Suprapubic skin (tissue), 4 donors: ENCODE data around the gene CIB1. TPM values are rescaled to one million over a fixed set of nuclear protein-coding genes. Genes with fewer than 3 reads are reported as not detected.
A peak's percentile ranks its signal among the peaks of the same experiment; 100 is the strongest.

ENCODE experiments used
- DNase-seq, 2 donors: peaks; one replicate each; pipeline ENCODE4 v3.0.0-alpha.2; 2019; ENCODE audit warnings: low spot score in 2 of 2
- H3K27ac ChIP-seq: fragments of 200-600 bp; sonication (generic); one replicate; pipeline ENCODE4 v1.5.1; 2019
- H3K27me3 ChIP-seq: fragments of 200-600 bp; sonication (generic); one replicate; pipeline ENCODE4 v1.5.1; 2019
- H3K36me3 ChIP-seq: fragments of 200-600 bp; sonication (generic); one replicate; pipeline ENCODE4 v1.5.1; 2019
- H3K4me1 ChIP-seq: fragments of 200-600 bp; sonication (generic); one replicate; pipeline ENCODE4 v1.5.1; 2019
- H3K4me3 ChIP-seq: fragments of 200-600 bp; sonication (generic); one replicate; pipeline ENCODE4 v1.5.1; 2019; ENCODE audit warnings: mild to moderate bottlenecking
- H3K9me3 ChIP-seq: fragments of 200-600 bp; sonication (generic); one replicate; pipeline ENCODE4 v1.5.1; 2019
- EP300 ChIP-seq: sonication (generic); formaldehyde crosslinking; IDR thresholded peaks from one replicate; pipeline ENCODE4 v1.6.1; 2017; ENCODE audit warnings: antibody characterized with exemption
- POLR2A ChIP-seq, 2 donors: fragments of 450-650 bp; IDR thresholded peaks; one replicate each; pipeline ENCODE4 v1.6.1; 2017; ENCODE audit warnings: antibody characterized with exemption in 2 of 2, mild to moderate bottlenecking in 2 of 2, moderate library complexity in 2 of 2
- POLR2AphosphoS5 ChIP-seq, 3 donors: sonication (generic); formaldehyde crosslinking; IDR thresholded peaks; one replicate each; pipeline ENCODE4 v1.6.1; 2017; ENCODE audit warnings: antibody characterized with exemption in 3 of 3
- WGBS: methylation state at CpG from one replicate; pipeline ENCODE4 v1.1.5; 2018; 5-methylcytosine and 5-hydroxymethylcytosine counted together
- total RNA-seq, 4 donors: library from RNA; depleted of rRNA; stranded (reverse); fragments of >200 nt; gene quantifications; one replicate each; pipeline ENCODE4 v1.1.0, GENCODE V29; 2016
- TF ChIP-seq, protein P1 (sequence below), 2 donors: fragments of 200-600 bp in 1 of 2; fragments of 450-650 bp in 1 of 2; sonication (generic) in 1 of 2; IDR thresholded peaks; one replicate each; pipeline ENCODE4 v1.5.1; 2016 to 2019; ENCODE audit warnings: antibody characterized with exemption in 2 of 2, mild to moderate bottlenecking in 1 of 2, moderate library complexity in 1 of 2

Gene CIB1
- total RNA-seq, 4 donors from 2014 or later: 16.2 to 41.9 (median 29.7) TPM

DNA sequence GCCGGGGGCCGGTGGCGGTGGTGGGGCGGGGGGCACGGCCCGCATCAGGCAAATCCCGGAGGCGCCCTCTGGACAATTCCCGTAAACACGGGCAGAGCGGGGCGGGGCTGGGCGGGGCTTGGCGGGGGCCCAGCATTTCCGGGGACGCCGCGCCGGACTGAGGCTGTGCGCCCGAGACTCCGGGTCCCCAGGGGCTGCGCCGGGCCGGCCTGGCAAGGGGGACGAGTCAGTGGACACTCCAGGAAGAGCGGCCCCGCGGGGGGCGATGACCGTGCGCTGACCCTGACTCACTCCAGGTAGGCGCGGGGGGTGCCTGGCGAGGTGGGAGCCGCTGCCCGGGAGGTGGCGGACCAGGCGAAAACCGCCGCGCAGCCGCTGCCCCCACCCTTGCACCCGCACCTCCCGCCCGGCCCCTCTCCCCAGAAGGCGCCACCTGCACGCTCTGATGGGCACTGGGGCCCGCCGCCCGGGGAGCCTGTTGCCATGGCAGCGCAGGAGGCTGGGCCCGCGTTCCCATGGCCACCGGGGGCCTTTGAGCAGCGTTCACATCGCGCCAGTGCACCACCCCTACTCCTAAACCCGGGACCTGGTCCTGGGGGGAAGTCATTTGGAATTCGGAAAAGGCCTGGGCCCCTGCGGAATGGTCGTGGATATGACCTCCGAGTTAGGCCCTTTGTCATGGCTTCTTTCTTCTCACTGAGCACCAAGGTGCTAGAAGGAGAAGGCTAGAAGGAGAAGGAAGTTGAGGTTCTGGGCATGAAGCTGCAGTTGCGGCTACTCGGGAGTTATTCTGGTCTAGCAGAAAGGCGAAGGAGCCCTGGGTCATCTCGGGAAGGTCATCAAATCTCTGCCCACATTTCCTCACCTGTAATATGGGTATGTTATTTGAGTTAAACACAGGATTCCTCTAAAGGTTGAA is 48.7 kb downstream of the CIB1 start:
- TF ChIP-seq, protein P1, sequence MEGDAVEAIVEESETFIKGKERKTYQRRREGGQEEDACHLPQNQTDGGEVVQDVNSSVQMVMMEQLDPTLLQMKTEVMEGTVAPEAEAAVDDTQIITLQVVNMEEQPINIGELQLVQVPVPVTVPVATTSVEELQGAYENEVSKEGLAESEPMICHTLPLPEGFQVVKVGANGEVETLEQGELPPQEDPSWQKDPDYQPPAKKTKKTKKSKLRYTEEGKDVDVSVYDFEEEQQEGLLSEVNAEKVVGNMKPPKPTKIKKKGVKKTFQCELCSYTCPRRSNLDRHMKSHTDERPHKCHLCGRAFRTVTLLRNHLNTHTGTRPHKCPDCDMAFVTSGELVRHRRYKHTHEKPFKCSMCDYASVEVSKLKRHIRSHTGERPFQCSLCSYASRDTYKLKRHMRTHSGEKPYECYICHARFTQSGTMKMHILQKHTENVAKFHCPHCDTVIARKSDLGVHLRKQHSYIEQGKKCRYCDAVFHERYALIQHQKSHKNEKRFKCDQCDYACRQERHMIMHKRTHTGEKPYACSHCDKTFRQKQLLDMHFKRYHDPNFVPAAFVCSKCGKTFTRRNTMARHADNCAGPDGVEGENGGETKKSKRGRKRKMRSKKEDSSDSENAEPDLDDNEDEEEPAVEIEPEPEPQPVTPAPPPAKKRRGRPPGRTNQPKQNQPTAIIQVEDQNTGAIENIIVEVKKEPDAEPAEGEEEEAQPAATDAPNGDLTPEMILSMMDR (IDR thresholded peaks at IDR 0.05): no peak
- TF ChIP-seq EP300 (no peak), POLR2AphosphoS5 (IDR thresholded peaks at IDR 0.05) (no peak), POLR2A (IDR thresholded peaks at IDR 0.05) (no peak)
- DNase-seq: peak in 1 of 2 donors; percentile 82

DNA sequence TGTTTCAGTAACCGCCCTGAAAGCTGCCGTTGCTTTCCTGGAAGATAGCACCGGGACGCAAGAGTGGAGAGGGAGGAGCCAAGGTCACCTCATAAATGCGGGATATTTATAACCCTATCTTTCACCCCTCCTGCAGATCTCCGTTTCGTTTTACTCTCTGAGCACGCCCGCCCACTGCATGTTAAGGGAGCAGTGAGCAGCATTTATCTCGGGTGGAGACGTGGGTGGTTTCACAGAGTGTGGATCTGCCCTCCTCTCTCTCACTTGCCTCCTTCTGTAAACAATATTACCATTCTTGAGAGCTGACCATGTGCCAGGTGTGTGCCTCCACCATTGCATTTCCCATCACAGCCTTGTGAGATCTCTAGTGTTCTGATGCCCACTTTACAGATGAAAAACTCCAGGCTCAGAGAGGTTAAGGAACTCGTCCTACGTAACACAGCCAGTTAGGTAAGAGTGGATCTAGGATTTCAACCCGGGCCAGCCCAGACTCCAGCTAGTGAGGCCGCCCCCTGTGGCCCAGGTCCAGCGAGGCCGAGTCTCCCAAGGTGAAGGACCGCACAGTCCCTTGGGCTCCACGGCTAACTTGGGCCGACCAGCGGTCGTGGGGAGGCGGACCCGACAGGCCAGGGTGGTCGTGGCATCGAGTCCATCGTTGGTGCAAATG is 49.5 kb downstream of the CIB1 start:
- TF ChIP-seq, protein P1 (IDR thresholded peaks at IDR 0.05): no peak
- peak in 1 of 3 donors; percentile 2 for TF ChIP-seq POLR2AphosphoS5 (IDR thresholded peaks at IDR 0.05)
- no peak for TF ChIP-seq EP300
- H3K4me1 ChIP-seq: peaks cover 47% of the 10 kb centered on the region
- WGBS: 9% methylated on average over 14 of the region's 27 CpGs

More for the DNA sequence above, 48.7 kb downstream of the CIB1 start:
- Histone ChIP-seq H3K27me3 (no peaks in the 10 kb centered on the region), H3K4me3 (peak overlapping the region; percentile 83), H3K36me3 (no peaks in the 10 kb centered on the region), H3K9me3 (no peaks in the 10 kb centered on the region), H3K27ac (peak overlapping the region; percentile 90), H3K4me1 (peaks cover 55% of the 10 kb centered on the region)
- WGBS: 19% methylated on average over 12 of the region's 67 CpGs

DNA sequence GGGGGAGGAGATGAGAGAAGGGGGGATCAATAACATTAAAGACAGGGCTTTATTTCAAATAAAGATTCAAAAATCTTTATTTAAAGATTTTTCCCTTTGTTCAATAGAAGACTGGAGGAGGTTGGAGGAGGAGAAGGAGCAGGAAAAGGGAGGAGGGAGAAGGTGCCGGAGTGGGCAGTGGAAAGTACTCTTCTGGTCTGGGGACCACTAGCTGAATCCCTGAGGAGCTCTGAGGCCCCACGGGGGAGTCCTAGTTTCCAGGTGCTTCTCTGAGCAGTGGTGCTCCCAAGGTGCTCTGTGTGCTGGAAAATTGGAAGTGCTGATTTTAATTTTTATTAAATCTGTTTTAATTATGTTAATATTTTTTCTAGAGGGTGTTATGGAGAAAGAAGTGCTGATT is 52.0 kb downstream of the CIB1 start:
- Histone ChIP-seq H3K9me3 (no peaks in the 10 kb centered on the region), H3K4me1 (peaks cover 32% of the 10 kb centered on the region), H3K27me3 (no peaks in the 10 kb centered on the region), H3K27ac (no peak overlapping the region), H3K36me3 (no peaks in the 10 kb centered on the region), H3K4me3 (no peak overlapping the region)
- WGBS: 50% methylated on average over 2 of the region's 2 CpGs
- no peak for TF ChIP-seq EP300
- no peak for TF ChIP-seq POLR2AphosphoS5 (IDR thresholded peaks at IDR 0.05)
- TF ChIP-seq POLR2A (IDR thresholded peaks at IDR 0.05): no peak
- TF ChIP-seq, protein P1 (IDR thresholded peaks at IDR 0.05): no peak
- no peak for DNase-seq

More for the DNA sequence above, 49.5 kb downstream of the CIB1 start:
- H3K9me3 ChIP-seq: no peaks in the 10 kb centered on the region
- H3K36me3 ChIP-seq: no peaks in the 10 kb centered on the region
- H3K27ac ChIP-seq: peak overlapping the region; percentile 90
- DNase-seq: peak; percentile 70 to 91
- no peaks in the 10 kb centered on the region for H3K27me3 ChIP-seq
- H3K4me3 ChIP-seq: peak overlapping the region; percentile 83

Other genes starting within 250 kb of the CIB1 start
- 10 to 100 TPM; 19.2 to 32.1 (median 25.0) TPM for gene ZNF710, start 232.6 kb downstream of the CIB1 start, total RNA-seq
- gene IDH2, start 131.5 kb downstream of the CIB1 start, total RNA-seq: 100 to 1,000 TPM in 1 of 4 donors, 10 to 100 TPM in 3; 68.6 to 126 (median 76.7) TPM
- 100 to 1,000 TPM in 2 of 4 donors, 10 to 100 TPM in 2; 81.7 to 146 (median 116) TPM for gene SEMA4B, start 32.6 kb downstream of the CIB1 start, total RNA-seq
- gene GDPGP1, start 268 bp upstream of the CIB1 start, total RNA-seq: 1 to 10 TPM; 2.2 to 3.6 (median 2.9) TPM
- under 1 TPM in 1 of 4 donors, not detected in 3; 0.21 TPM for gene TTLL13, start 15.6 kb upstream of the CIB1 start, total RNA-seq
- gene NGRN, start 31.7 kb upstream of the CIB1 start, total RNA-seq: 10 to 100 TPM; 49.2 to 71.3 (median 61.4) TPM
- gene ZNF774, start 118.3 kb upstream of the CIB1 start, total RNA-seq: 1 to 10 TPM; 1.4 to 7.2 (median 3.2) TPM
- 100 to 1,000 TPM; 206 to 448 (median 215) TPM for gene IQGAP1, start 154.3 kb upstream of the CIB1 start, total RNA-seq